K562 (cell line): Measurements from ENCODE around the gene MRPL16. TPM values are rescaled to one million over a fixed set of nuclear protein-coding genes. Genes with fewer than 3 reads are reported as not detected.
A peak's percentile ranks its signal among the peaks of the same experiment; 100 is the strongest.

Experiments used
- ARNT ChIP-seq, 2 experiments: fragments of 450-650 bp; IDR thresholded peaks; 2 replicates each; pipeline ENCODE4 v1.6.1; 2016; ENCODE audit warnings: mild to moderate bottlenecking in 1 of 2
- CTBP1 ChIP-seq: fragments of 450-650 bp; IDR thresholded peaks from 2 replicates; pipeline ENCODE4 v1.6.1; 2016; ENCODE audit warnings: borderline replicate concordance
- EP300 ChIP-seq: IDR thresholded peaks from 2 replicates; pipeline ENCODE4 v1.6.1; 2012; ENCODE audit warnings: low read length, improper control_type of control experiment
- HMGN3 ChIP-seq: IDR thresholded peaks from 2 replicates; pipeline ENCODE4 v1.6.1; 2011; ENCODE audit warnings: borderline replicate concordance, low read depth, mild to moderate bottlenecking, mixed read lengths, low read length; ENCODE audit not compliant: insufficient read length; ENCODE audit errors: extremely low read depth
- LCOR ChIP-seq: sonication (generic); formaldehyde crosslinking; IDR thresholded peaks from 2 replicates; pipeline ENCODE4 v1.8.0; 2022; ENCODE audit warnings: mild to moderate bottlenecking, missing genetic modification reagents
- MAFF ChIP-seq: IDR thresholded peaks from 2 replicates; pipeline ENCODE4 v1.6.1; 2012; ENCODE audit warnings: low read length, improper control_type of control experiment
- MTA2 ChIP-seq: fragments of 450-650 bp; IDR thresholded peaks from 2 replicates; pipeline ENCODE4 v1.6.1; 2016; ENCODE audit warnings: low read depth
- POLR2H ChIP-seq: IDR thresholded peaks from 2 replicates; pipeline ENCODE4 v1.6.1; 2016; ENCODE audit warnings: missing genetic modification characterization, low read depth, mild to moderate bottlenecking, control low read depth, missing compliant biosample characterization, moderate library complexity
- RAD21 ChIP-seq, 2 experiments: fragments of 250-450 bp in 1 of 2; fragments of 450-650 bp in 1 of 2; sonication (Bioruptor Pico) in 1 of 2; formaldehyde crosslinking in 1 of 2; IDR thresholded peaks in 1 of 2; conservative IDR thresholded peaks in 1 of 2; 2 replicates each; pipeline versions ENCODE4 v1.4.0 to v1.8.0; 2020 to 2022; ENCODE audit warnings: mild to moderate bottlenecking in 2 of 2, moderate library complexity in 1 of 2
- RCOR1 ChIP-seq, 2 experiments: IDR thresholded peaks; 2 replicates each; pipeline ENCODE4 v1.6.1; 2012; ENCODE audit warnings: low read depth in 2 of 2, low read length in 2 of 2, borderline replicate concordance in 1 of 2, improper control_type of control experiment in 1 of 2
- STAT5A ChIP-seq: IDR thresholded peaks from 2 replicates; pipeline ENCODE4 v1.6.1; 2012; ENCODE audit warnings: low read length, inconsistent platforms, borderline replicate concordance
- polyA plus RNA-seq, 8 experiments: library from polyadenylated mRNA; depleted of rRNA in 4 of 8; stranded (reverse) in 5 of 8; unstranded in 3 of 8; fragments of >200 nt; fragmentation: Nextera tagmentation in 2 of 8; fragmentation: Illumina TruSeq in 1 of 8; extraction: Ambion mirVana in 2 of 8; extraction: Trizol in 1 of 8; gene quantifications; 2 replicates each; pipeline versions ENCODE4 v1.2.1 to v1.2.3, GENCODE V29; 2011 to 2014; ENCODE audit warnings: inconsistent platforms in 1 of 8, missing spikeins in 1 of 8
- total RNA-seq, 7 experiments: library from RNA; depleted of rRNA in 6 of 7; stranded (reverse); fragments of >200 nt in 6 of 7; fragmentation: Illumina TruSeq in 2 of 7; extraction: Trizol in 2 of 7; gene quantifications; 2 replicates each; pipeline versions ENCODE4 v1.2.1 to v1.2.3, GENCODE V29; 2011 to 2021; ENCODE audit warnings: low replicate concordance in 1 of 7
- TF ChIP-seq, protein P1 (sequence below): fragments of 450-650 bp; IDR thresholded peaks from 2 replicates; pipeline ENCODE4 v1.6.1; 2016; ENCODE audit warnings: mild to moderate bottlenecking, moderate library complexity

Gene MRPL16
- total and polyA plus RNA-seq, 9 of the 15 experiments (the other 6 are each of a cell fraction or from before 2014, with no cell fraction given), result 63.3 to 209 (median 157) TPM

DNA sequence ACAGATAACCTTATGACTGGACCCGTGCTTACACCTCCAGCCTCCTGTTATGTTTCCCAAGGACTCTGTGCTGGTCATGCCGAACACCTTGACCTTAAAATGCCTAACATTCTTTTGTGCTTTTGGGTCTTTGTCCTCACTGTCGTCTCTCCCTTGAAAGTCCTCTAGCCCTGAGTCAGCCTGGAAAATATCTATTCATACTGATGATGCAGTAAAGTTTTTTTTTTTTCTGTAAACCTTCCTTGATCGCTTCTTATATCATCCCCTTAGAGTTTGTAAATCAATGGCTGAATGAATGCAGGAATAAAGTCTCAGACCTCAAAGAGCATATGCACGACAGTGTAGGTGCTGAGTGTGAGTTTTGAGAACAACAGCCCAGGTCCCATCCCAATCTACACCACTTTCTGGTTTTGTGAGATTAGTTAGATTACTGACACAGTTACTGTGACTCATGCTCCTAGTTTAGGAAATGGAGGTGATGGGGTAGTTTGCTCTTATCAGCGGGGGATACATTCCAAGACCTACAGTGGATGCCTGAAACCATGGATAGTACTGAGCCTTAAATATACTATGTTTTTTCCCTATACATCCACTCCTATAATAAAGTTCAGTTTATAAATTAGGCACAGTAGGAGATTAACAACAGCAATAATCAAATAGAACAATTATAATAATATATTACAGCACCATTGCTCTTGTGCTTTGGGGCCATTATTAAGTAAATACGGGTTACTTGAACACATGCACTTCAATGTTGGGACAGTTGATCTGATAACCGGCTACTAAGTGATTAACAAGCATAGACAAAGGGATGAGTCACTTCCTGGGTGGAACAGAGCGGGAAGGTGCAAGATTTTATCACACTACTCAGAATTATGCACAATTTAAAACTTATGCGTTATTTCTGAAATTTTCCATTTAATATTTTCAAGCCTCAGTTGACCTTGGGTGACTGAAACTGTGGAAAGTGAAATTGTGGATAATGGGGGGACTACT, 47.2 kb upstream of the MRPL16 start (continued):
- TF ChIP-seq EP300 (peak; percentile 88), CTBP1 (peak; percentile 86), LCOR (CRISPR knock-in tag) (peak; percentile 80), HMGN3 (no peak), RAD21 (CRISPR knock-in tag; conservative IDR thresholded peaks at IDR 0.05 in 1 of 2, IDR thresholded peaks at IDR 0.05 in 1 of 2) (0 out of 4 replicates have a peak, but pooled peaks of 1 of the 2 experiments have one; percentile 5), MAFF (peak; percentile 9; the same call in 1 of the 2 replicates), POLR2H (tag) (peak; percentile 64), STAT5A (peak; percentile 52; the same call in 1 of the 2 replicates), ARNT (IDR thresholded peaks at IDR 0.05) (peak in 1 of 2 experiments; percentile 67; a peak in 1 of 4 replicates), MTA2 (peak; percentile 30; the same call in 1 of the 2 replicates), RCOR1 (IDR thresholded peaks at IDR 0.05; ENCODE audit: borderline replicate concordance in 1 of 2, low read depth in 2 of 2, low read length in 2 of 2) (peak in 1 of 2 experiments; percentile 90; a peak in 2 of 4 replicates)
- TF ChIP-seq, protein P1, sequence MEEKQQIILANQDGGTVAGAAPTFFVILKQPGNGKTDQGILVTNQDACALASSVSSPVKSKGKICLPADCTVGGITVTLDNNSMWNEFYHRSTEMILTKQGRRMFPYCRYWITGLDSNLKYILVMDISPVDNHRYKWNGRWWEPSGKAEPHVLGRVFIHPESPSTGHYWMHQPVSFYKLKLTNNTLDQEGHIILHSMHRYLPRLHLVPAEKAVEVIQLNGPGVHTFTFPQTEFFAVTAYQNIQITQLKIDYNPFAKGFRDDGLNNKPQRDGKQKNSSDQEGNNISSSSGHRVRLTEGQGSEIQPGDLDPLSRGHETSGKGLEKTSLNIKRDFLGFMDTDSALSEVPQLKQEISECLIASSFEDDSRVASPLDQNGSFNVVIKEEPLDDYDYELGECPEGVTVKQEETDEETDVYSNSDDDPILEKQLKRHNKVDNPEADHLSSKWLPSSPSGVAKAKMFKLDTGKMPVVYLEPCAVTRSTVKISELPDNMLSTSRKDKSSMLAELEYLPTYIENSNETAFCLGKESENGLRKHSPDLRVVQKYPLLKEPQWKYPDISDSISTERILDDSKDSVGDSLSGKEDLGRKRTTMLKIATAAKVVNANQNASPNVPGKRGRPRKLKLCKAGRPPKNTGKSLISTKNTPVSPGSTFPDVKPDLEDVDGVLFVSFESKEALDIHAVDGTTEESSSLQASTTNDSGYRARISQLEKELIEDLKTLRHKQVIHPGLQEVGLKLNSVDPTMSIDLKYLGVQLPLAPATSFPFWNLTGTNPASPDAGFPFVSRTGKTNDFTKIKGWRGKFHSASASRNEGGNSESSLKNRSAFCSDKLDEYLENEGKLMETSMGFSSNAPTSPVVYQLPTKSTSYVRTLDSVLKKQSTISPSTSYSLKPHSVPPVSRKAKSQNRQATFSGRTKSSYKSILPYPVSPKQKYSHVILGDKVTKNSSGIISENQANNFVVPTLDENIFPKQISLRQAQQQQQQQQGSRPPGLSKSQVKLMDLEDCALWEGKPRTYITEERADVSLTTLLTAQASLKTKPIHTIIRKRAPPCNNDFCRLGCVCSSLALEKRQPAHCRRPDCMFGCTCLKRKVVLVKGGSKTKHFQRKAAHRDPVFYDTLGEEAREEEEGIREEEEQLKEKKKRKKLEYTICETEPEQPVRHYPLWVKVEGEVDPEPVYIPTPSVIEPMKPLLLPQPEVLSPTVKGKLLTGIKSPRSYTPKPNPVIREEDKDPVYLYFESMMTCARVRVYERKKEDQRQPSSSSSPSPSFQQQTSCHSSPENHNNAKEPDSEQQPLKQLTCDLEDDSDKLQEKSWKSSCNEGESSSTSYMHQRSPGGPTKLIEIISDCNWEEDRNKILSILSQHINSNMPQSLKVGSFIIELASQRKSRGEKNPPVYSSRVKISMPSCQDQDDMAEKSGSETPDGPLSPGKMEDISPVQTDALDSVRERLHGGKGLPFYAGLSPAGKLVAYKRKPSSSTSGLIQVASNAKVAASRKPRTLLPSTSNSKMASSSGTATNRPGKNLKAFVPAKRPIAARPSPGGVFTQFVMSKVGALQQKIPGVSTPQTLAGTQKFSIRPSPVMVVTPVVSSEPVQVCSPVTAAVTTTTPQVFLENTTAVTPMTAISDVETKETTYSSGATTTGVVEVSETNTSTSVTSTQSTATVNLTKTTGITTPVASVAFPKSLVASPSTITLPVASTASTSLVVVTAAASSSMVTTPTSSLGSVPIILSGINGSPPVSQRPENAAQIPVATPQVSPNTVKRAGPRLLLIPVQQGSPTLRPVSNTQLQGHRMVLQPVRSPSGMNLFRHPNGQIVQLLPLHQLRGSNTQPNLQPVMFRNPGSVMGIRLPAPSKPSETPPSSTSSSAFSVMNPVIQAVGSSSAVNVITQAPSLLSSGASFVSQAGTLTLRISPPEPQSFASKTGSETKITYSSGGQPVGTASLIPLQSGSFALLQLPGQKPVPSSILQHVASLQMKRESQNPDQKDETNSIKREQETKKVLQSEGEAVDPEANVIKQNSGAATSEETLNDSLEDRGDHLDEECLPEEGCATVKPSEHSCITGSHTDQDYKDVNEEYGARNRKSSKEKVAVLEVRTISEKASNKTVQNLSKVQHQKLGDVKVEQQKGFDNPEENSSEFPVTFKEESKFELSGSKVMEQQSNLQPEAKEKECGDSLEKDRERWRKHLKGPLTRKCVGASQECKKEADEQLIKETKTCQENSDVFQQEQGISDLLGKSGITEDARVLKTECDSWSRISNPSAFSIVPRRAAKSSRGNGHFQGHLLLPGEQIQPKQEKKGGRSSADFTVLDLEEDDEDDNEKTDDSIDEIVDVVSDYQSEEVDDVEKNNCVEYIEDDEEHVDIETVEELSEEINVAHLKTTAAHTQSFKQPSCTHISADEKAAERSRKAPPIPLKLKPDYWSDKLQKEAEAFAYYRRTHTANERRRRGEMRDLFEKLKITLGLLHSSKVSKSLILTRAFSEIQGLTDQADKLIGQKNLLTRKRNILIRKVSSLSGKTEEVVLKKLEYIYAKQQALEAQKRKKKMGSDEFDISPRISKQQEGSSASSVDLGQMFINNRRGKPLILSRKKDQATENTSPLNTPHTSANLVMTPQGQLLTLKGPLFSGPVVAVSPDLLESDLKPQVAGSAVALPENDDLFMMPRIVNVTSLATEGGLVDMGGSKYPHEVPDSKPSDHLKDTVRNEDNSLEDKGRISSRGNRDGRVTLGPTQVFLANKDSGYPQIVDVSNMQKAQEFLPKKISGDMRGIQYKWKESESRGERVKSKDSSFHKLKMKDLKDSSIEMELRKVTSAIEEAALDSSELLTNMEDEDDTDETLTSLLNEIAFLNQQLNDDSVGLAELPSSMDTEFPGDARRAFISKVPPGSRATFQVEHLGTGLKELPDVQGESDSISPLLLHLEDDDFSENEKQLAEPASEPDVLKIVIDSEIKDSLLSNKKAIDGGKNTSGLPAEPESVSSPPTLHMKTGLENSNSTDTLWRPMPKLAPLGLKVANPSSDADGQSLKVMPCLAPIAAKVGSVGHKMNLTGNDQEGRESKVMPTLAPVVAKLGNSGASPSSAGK, result peak; percentile 44; the same call in 1 of the 2 replicates
